Panc1 (cell line): ENCODE results near the gene CWC22. TPM values are rescaled to one million over a fixed set of nuclear protein-coding genes. Genes with fewer than 3 reads are reported as not detected.

Experiments
- ATAC-seq: fragments of 200-7000 bp; cut with Tn5 transposase; 2 replicates; pipeline ENCODE4 v1.9.1; 2020; ENCODE audit warnings: mild to moderate bottlenecking, moderate library complexity
- BruUV-seq: library from RNA; stranded (reverse); fragments of 400-500 nt; replicated peaks from 2 replicates; lab custom pipeline; 2021; lab: Mats Ljungman, UMichigan
- CTCF ChIA-PET: fragments of 300-600 bp; sonication (Branson Sonifier 250); formaldehyde crosslinking; loops from one replicate; lab custom pipeline; 2022; ENCODE audit warnings: antibody characterized with exemption; lab: Charles Lee
- POLR2A ChIA-PET: fragments of 300-600 bp; sonication (Branson Sonifier 250); formaldehyde crosslinking; loops from one replicate; lab custom pipeline; 2022; ENCODE audit warnings: antibody characterized with exemption; lab: Charles Lee
- DNase-seq: peaks from one replicate; pipeline ENCODE4 v3.0.0-alpha.2; 2010; ENCODE audit warnings: low read depth, low spot score
- H3K27ac ChIP-seq: 2 replicates; pipeline ENCODE4 v1.5.1; 2011; ENCODE audit warnings: mild to moderate bottlenecking, low read length, inconsistent platforms
- H3K27me3 ChIP-seq: fragments of 200-500 bp; sonication (Bioruptor generic); 2 replicates; pipeline ENCODE4 v1.6.0; 2014; ENCODE audit warnings: low read length, inconsistent platforms; ENCODE audit not compliant: control insufficient read depth, insufficient read depth
- H3K36me3 ChIP-seq: fragments of 200-500 bp; sonication (Bioruptor generic); 2 replicates; pipeline ENCODE4 v1.5.1; 2014; ENCODE audit warnings: inconsistent platforms, mild to moderate bottlenecking, low read length, moderate library complexity; ENCODE audit not compliant: control insufficient read depth, insufficient read depth
- H3K4me1 ChIP-seq: 2 replicates; pipeline ENCODE4 v1.5.1; 2011; ENCODE audit warnings: inconsistent platforms, mild to moderate bottlenecking, low read length, moderate library complexity; ENCODE audit not compliant: control insufficient read depth, insufficient read depth
- H3K4me3 ChIP-seq, 2 experiments: 2 replicates each; pipeline ENCODE4 v1.5.1; 2011 to 2012; ENCODE audit warnings: low read depth in 2 of 2, low read length in 2 of 2, mild to moderate bottlenecking in 2 of 2, inconsistent platforms in 1 of 2, moderate library complexity in 1 of 2
- H3K9me3 ChIP-seq: fragments of 200-500 bp; sonication (Bioruptor generic); 2 replicates; pipeline ENCODE4 v1.5.1; 2014; ENCODE audit warnings: low read depth, mild to moderate bottlenecking, inconsistent platforms, low read length, moderate library complexity; ENCODE audit not compliant: control insufficient read depth, insufficient read depth
- CTCF ChIP-seq: fragments of 450-650 bp; IDR thresholded peaks from 2 replicates; pipeline ENCODE4 v1.5.1; 2017; ENCODE audit warnings: mild to moderate bottlenecking
- POLR2AphosphoS5 ChIP-seq: IDR thresholded peaks from 2 replicates; pipeline ENCODE4 v1.6.1; 2012; ENCODE audit warnings: mild to moderate bottlenecking, low read depth, low read length, moderate library complexity
- REST ChIP-seq, 2 experiments: IDR thresholded peaks; 2 replicates each; pipeline ENCODE4 v1.6.1; 2011 to 2012; ENCODE audit warnings: low read depth in 2 of 2, control low read depth in 1 of 2, low read length in 1 of 2, mild to moderate bottlenecking in 1 of 2, moderate library complexity in 1 of 2; ENCODE audit not compliant: insufficient read depth in 1 of 2
- SIN3A ChIP-seq: IDR thresholded peaks from 2 replicates; pipeline ENCODE4 v1.6.1; 2012; ENCODE audit warnings: low read depth, mild to moderate bottlenecking, low read length, moderate library complexity, borderline replicate concordance; ENCODE audit not compliant: insufficient read depth
- TCF7L2 ChIP-seq: IDR thresholded peaks from 2 replicates; pipeline ENCODE4 v1.6.1; 2011; ENCODE audit warnings: mild to moderate bottlenecking, low read depth, low read length, inconsistent platforms
- in situ Hi-C: cut with HindIII; loops from 2 replicates; pipeline ENCODE4 v1.10.0; 2016; ENCODE audit warnings: low sequenced_read_pairs, low pct_unique_long_range_greater_than_20kb
- intact Hi-C: fragments of 100-400 bp; cut with micrococcal nuclease; formaldehyde crosslinking; loops from one replicate; pipeline ENCODE4 v1.10.0; 2022; ENCODE audit not compliant: unreplicated experiment
- total RNA-seq: library from RNA; stranded (reverse); gene quantifications from one replicate; pipeline ENCODE4 v1.2.1, GENCODE V29; 2021; ENCODE audit not compliant: unreplicated experiment

CWC22 gene
- total RNA-seq, 1 experiment from 2014 or later, result 17.2 TPM

- ChIA-PET POLR2A (no interaction called here), CTCF (no interaction called here)
- Histone ChIP-seq H3K4me3 (no peak overlapping the region), H3K27me3 (no peaks in the 10 kb centered on the region), H3K27ac (no peak overlapping the region), H3K4me1 (no peaks in the 10 kb centered on the region), H3K36me3 (peaks cover 40% of the 10 kb centered on the region), H3K9me3 (no peaks in the 10 kb centered on the region)
- in situ Hi-C loops, result no loop called here
- intact Hi-C loops, result no loop called here
- ATAC-seq (no peak), DNase-seq (no peak)
- BruUV-seq, result no TSS peak
- no peak for TF ChIP-seq REST (IDR thresholded peaks at IDR 0.05; ENCODE audit: insufficient read depth in 1 of 2, low read depth in 2 of 2, low read length in 1 of 2)
- TF ChIP-seq TCF7L2, result no peak
- TF ChIP-seq CTCF, result no peak
- TF ChIP-seq SIN3A, result no peak
- TF ChIP-seq POLR2AphosphoS5, result no peak
These were observed 53.7 kb downstream of the CWC22 start for GRCh38 chr2:179953359-179953758.

- TF ChIP-seq POLR2AphosphoS5 (no peak), SIN3A (no peak), TCF7L2 (no peak), REST (IDR thresholded peaks at IDR 0.05; ENCODE audit: insufficient read depth in 1 of 2, low read depth in 2 of 2, low read length in 1 of 2) (no peak), CTCF (no peak)
- BruUV-seq, result no TSS peak
- intact Hi-C loops, result no loop called here
- DNase-seq (no peak), ATAC-seq (no peak)
- Histone ChIP-seq H3K9me3 (no peaks in the 10 kb centered on the region), H3K27ac (no peak overlapping the region), H3K4me3 (no peak overlapping the region), H3K36me3 (peaks cover 44% of the 10 kb centered on the region), H3K4me1 (no peaks in the 10 kb centered on the region), H3K27me3 (no peaks in the 10 kb centered on the region)
- ChIA-PET POLR2A (no interaction called here), CTCF (no interaction called here)
- in situ Hi-C loops, result no loop called here
These were observed 54.4 kb downstream of the CWC22 start for GRCh38 chr2:179952658-179953057.
